Measurements from ENCODE around the gene TAB3.
"Not testable (repeated sequence)": the region's sequence is repeated elsewhere in the genome, so short reads cannot be mapped to it uniquely, and the experiment has no call there.

TAB3 gene

DNA sequence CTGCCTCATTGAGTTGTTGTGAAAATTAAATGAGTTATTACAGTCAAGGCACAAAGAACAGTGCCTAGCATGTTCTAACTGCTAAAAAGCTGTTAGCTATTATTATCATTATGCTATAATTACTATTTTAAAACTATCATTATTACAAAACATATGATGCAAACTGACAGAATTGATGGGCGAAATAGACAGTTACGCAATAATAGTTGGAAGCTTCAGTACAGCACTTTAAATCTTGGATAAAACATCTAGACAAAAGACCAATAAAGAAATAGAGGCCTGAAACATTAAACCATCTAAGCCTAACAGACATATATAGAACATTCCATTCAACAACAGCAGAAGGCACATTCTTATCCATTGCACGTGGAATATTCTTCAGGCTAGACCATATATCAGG is 73.0 kb downstream of the TAB3 start:
- DNase-seq (ENCODE audit: low spot score) = no peak

DNA sequence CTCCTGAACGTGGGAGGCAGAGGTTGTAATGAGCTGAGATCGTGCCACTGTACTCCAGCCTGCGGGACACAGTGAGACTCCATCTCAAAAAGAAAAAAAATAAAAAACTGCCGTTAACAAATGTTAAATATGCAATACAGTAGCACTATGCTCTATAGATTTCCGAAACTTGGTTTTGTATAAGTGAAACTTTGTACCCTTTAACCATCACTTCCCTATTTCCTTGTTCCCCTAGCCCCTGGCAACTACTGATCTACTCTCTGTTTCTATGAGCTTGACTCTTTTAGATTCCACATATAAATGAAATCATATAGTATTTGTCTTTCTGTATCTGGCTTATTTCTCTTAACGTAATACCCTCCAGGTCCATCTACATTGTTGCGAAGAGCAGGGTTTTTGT is 74.1 kb downstream of the TAB3 start:
- DNase-seq (ENCODE audit: low spot score) = no peak

DNA sequence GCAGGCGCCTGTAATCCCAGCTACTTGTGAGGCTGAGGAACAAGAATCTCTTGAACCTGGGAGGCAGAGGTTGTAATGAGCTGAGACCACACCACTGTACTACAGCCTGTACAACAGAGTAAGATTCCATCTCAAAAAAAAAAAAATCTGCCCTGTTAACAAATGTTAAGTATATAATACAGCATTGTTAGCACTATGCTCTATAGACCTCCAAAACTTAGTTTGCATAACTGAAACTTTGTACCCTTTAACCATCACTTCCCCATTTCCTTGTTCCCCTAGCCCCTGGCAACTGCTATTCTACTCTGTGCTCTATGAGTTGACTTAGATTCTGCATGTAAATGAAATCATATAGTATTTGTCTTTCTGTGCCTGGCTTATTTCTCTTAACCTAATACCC is 76.7 kb downstream of the TAB3 start:
- DNase-seq (ENCODE audit: low spot score) = peak; percentile 37

- no peak for DNase-seq (ENCODE audit: low spot score)
These were observed 82.8 kb downstream of the TAB3 start for GRCh38 chrX:30806187-30806728.

DNA sequence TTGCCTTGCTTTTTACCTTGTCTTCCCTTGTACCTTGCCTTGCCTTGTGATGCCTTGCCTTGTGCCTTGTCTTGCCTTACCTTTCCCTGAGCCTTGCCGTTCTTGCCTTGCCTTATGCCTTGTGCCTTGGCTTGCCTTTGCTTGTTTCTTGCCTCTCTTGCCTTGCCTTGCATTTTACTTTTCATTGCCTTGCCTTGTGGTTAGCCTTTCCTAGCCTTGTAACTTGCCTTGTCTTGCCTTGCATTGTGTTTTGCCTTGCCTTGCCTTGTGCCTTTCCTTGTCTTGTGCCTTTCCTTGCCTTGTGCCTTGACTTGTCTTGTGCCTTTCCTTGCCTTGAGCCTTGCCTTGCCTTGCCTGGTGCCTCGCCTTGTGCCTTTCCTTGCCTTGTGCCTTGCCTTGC is 84.6 kb downstream of the TAB3 start:
- DNase-seq (ENCODE audit: low spot score) = no peak

GRCh38 chrX:30800901-30801300 is 88.2 kb downstream of the TAB3 start:
- no peak for DNase-seq (ENCODE audit: low spot score)

DNA sequence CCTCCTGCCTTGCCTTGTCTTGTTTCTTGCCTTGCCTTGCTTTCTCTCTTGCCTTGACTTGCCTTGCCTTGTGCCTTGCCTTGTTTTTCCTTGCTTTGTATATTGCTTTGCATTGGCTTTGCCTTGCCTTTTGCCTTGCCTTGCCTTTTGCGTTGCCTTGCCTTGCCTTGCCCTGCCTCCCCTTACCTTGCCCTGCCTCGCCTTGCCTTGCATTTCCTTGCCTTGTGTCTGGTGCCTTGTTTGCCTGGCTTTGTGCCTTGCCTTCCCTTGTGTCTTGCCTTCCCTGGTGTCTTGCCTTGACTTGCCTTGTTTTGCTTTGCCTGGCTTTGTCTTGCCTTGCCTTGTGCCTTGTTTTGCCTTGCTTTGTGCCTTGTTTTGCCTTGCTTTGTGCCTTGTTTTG is 89.7 kb downstream of the TAB3 start:
- no peak for DNase-seq (ENCODE audit: low spot score)

DNA sequence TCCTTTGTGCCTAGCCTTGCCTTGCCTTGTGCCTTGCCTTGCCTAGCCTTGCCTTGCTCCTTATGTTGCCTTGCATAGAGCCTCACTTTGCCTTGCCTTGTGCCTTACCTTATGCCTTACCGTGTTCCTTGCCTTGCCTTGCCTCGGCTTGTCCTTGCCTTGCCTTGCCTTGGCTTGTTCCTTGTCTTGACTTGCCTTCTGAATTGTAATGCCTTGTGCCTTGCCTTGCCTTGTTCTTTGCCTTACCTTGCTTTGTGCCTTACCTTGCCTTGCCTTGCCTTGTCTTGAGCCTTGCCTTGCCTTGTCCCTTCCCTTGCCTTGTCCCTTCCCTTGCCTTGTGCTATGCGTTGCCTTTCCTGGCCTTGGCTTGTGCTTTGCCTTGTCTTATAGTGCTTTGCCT is 90.2 kb downstream of the TAB3 start:
- DNase-seq (ENCODE audit: low spot score) = no peak

DNA sequence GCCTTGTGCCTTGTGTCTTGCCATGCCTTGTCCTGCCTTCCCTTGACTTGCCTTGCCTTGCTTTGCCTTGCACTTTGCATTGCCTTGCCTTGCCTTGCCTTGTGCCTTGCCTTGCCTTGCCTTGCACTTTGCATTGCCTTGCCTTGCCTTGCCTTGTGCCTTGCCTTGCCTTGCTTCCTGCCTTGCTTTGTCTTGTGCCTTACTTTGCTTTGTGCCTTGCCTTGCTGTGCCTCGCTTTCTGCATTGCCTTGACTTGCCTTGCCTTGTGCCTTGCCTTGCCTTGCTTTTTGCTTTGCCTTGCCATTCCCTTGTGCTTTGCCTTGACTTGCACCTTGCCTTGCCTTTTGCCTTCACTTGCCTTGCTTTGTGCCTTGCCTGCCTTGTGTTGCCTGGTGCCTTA is 91.8 kb downstream of the TAB3 start:
- DNase-seq (ENCODE audit: low spot score) = not testable (repeated sequence)

DNA sequence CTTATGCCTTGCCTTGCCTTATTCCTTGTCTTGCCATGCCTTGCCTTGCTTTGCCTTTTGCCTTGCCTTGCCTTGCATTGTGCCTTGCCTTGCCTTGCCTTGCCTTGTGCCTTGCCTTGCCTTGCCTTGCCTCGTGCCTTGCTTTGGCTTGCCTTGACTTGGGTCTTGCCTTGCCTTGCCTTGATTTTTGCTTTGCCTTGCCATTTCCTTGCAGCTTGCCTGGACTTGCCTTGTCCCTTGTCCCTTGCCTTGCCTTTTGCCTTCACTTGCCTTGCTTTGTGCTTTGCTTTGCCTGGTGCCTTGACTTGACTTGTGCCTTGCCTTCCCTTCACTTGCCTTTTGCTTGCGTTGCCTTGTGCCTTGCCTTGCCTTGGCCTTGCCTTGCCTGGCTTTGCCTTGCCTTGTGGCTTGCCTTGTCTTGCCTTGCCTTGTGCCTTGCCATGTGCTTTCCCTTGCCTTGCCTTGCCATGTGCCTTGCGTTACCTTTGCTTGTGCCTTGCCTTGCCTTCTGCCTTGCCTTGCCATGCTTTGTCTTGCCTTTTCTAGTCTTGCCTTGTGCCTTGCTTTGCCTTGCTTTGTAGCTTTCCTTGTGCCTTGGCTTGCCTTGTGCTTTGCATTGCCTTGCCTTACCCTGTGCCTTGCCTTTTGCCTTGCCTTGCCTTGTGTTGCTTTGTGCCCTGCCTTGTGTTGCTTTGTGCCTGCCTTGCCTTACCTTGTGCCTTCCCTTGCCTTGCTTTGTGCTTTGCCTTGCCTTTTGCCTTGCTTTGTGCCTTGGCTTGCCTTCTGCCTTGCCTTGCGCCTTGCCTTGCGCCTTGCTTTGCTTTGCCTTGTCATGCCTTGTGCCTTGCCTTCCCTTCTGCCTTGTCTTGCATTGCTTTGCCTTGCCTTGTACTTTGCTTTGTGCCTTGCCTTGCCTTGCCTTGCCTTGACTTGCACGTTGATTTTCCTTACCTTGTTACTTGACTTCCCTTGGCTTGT is 92.8 kb downstream of the TAB3 start:
- no peak for DNase-seq (ENCODE audit: low spot score)

DNA sequence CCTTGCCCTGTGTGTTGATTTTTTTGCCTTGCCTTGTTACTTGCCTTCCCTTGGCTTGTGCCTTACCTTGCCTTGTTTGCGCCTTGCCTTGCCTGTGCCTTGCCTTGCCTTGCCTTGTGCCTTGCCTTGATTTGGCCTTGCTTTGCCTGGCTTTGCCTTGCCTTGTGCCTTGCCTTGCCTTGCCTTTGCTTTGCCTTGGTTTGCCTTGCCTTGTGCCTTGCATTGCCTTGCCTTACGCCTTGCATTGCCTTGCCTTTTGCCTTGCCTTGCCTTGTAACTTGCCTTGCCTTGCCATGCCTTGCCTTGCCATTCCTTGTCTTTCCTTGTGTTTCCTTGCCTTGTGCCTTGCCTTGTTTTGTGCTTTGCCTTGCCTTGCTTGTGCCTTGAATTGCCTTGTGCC is 94.6 kb downstream of the TAB3 start:
- no peak for DNase-seq (ENCODE audit: low spot score)

DNA sequence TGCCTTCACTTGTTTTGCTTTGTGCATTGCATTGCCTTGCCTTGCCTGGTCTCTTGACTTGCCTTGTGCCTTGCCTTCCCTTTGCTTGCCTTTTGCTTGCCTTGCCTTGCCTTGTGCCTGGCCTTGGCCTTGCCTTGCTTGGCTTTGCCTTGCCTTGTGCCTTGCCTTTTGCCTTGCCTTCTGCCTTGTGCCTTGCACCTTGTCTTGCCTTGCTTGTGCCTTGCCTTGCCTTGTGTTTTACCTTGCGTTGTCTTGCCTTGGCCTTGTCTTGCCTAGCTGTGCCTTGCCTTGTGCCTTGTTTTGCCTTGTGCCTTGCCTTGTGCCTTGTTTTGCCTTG is 95.3 kb downstream of the TAB3 start:
- no peak for DNase-seq (ENCODE audit: low spot score)

DNA sequence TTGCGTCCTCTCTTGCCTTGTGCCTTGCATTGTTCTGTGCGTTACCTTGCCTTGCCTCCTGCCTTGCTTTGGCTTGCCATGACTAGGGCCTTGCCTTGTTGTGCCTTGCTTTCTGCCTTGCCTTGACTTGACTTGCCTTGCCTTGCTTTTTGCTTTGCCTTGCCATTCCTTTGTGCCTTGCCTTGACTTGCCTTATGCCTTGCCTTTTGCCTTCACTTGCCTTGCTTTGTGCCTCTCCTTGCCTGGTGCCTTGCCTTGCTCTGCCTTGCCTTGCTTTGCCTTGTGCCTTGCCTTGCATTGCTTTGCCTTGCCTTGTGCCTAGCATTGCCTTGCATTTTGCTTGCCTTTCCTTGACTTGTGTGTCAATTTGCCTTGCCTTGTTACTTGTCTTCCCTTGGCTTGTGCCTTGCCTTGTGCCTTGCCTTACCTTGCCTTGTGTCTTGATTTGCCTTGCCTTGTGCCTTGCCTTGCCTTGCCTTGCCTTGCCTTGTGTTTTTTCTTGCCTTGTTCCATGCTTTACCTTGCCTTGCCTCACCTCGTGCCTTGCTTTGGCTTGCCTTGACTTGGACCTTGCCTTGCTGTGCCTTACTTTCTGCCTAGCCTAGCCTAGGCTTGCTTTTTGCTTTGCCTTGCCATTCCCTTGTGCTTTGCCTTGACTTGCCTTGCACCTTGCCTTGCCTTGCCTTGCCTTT is 95.8 kb downstream of the TAB3 start:
- no peak for DNase-seq (ENCODE audit: low spot score)

DNA sequence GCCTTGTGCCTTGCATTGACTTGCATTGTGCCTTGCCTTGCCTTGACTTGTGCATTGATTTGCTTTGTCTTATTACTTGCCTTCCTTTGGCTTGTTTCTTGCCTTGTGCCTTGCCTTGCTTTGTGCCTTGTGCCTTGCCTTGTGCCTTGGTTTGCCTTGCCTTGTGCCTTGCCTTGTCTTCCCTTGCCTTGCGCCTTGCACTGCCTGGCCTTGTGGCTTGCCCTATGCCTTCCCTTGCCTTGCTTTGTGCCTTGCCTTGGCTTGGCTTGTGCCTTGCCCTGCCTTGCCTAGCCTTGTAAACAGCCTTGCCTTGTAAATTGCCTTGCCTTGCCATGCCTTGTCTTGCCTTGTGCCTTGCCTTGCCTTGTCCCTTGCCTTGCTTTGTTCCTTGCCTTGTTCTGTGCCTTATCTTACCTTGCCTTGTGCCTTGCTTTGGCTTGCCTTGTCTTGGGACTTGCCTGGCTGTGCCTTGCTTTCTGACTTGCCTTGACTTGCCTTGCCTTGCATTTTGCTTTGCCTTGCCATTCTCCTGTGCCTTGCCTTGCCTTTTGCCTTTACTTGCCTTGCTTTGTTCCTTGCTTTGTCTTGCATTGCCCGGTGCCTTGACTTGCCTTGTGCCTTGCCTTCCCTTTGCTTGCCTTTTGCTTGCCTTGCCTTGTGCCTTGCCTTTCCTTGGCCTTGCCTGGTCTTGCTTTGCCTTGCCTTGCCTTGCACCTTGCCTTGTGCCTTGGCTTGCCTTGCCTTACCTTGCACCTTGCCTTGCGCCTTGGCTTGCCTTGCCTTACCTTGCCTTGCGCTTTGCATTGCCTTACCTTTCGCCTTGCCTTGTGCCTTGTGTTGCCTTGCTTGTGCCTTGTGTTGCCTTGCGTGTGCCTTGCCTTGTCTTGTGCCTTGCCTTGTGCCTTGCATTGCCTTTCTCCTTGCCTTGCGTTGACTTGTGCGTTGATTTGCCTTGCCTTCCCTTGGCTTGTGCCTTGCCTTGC is 97.5 kb downstream of the TAB3 start:
- no peak for DNase-seq (ENCODE audit: low spot score)

DNA sequence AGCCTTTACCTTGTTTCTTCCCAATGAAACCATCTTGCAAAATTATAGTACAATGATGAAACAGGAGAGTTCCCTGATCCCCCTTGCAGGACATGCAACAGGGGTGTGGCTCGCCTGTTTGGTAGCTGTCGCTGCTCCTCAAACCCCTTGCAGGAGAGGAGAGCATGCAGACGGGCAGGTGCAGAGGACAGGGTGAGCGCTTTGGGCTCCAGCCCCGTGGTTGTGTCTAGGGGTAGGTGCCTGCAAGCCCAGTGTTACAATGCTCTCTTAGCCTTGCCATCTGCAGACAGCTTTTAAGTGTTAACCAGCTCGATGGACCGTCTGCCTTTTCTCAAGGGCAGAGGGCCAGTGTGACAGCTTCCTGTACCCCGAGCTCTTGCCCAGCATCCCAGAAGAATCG is 102.0 kb downstream of the TAB3 start:
- no peak for DNase-seq (ENCODE audit: low spot score)

GRCh38 chrX:30786374-30786773 is 102.7 kb downstream of the TAB3 start:
- DNase-seq (ENCODE audit: low spot score) = no peak

- no peak for DNase-seq (ENCODE audit: low spot score)
These were observed 107.2 kb downstream of the TAB3 start for GRCh38 chrX:30781711-30782444.

GRCh38 chrX:30779453-30780030 is 109.5 kb downstream of the TAB3 start:
- DNase-seq (ENCODE audit: low spot score) = no peak

GRCh38 chrX:30777575-30777974 is 111.5 kb downstream of the TAB3 start:
- no peak for DNase-seq (ENCODE audit: low spot score)
